Measurements from ENCODE around the gene MTCP1. TPM values are rescaled to one million over a fixed set of nuclear protein-coding genes. Genes with fewer than 3 reads are reported as not detected.

MTCP1 gene
- total RNA-seq, 1 donor from 2014 or later, result 24.4 TPM

DNA sequence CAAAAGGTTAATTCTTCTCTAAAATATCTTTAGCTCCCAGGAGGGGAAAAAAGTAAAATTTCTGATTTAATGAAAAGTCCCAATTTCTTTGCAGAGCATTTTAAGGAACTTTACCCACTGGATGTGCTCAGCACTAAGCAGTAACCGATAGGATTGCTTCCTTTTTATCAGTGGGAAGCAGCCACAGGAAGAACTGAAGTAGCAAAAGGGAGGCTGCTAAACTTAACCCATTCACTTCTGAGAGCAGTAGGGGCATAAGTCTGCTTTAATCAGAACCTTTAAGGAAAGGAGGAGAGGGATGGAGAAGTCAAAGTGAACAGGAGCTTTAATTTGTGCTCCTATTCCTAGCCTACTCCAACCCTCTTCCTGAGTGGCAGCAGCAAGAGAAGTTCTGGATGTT is 48.4 kb downstream of the MTCP1 start, which contains the start of gene F8:
F8 (minus strand) TSS at position 139 of the 400 bp plus-strand sequence. CDS start 171 bp downstream, outside the sequence.
- no peak within 1 kb of the TSS for H3K27ac Mint-ChIP-seq (ENCODE audit: unreplicated experiment)
- no peak for DNase-seq (ENCODE audit: extremely low spot score, unreplicated experiment)
- no peaks in the 10 kb centered on the region for H3K36me3 Mint-ChIP-seq (ENCODE audit: unreplicated experiment)
- no peaks in the 10 kb centered on the region for H3K9me3 Mint-ChIP-seq (ENCODE audit: unreplicated experiment)
- peaks cover 20% of the 10 kb centered on the region for H3K27me3 Mint-ChIP-seq (ENCODE audit: unreplicated experiment)
- TF ChIP-seq, protein P1, sequence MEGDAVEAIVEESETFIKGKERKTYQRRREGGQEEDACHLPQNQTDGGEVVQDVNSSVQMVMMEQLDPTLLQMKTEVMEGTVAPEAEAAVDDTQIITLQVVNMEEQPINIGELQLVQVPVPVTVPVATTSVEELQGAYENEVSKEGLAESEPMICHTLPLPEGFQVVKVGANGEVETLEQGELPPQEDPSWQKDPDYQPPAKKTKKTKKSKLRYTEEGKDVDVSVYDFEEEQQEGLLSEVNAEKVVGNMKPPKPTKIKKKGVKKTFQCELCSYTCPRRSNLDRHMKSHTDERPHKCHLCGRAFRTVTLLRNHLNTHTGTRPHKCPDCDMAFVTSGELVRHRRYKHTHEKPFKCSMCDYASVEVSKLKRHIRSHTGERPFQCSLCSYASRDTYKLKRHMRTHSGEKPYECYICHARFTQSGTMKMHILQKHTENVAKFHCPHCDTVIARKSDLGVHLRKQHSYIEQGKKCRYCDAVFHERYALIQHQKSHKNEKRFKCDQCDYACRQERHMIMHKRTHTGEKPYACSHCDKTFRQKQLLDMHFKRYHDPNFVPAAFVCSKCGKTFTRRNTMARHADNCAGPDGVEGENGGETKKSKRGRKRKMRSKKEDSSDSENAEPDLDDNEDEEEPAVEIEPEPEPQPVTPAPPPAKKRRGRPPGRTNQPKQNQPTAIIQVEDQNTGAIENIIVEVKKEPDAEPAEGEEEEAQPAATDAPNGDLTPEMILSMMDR (IDR thresholded peaks at IDR 0.05), result no peak
- H3K4me1 Mint-ChIP-seq (ENCODE audit: unreplicated experiment), result peaks cover 1% of the 10 kb centered on the region
- H3K4me3 Mint-ChIP-seq (ENCODE audit: unreplicated experiment), result no peak within 1 kb of the TSS

DNA sequence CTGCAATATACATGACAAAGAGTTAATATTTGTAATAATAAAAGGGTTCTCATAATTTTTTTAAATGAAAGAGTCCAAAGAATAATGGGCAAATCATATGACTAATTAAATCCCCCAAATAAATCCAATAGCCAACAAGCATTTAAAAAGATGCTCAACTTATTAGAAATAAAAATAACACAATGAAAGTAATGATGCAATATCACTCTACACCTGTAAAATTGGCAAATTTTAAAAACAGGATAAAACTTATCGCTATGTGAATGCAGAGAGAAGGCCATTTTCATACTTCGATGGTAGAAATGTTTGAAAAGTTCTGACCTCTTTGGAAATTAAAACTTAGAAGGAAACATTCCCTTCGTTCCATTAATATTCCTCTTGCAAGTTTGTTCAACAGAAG is 50.3 kb downstream of the MTCP1 start:
- no peak for DNase-seq (ENCODE audit: extremely low spot score, unreplicated experiment)
- Mint-ChIP-seq H3K9me3 (ENCODE audit: unreplicated experiment) (no peaks in the 10 kb centered on the region), H3K27ac (ENCODE audit: unreplicated experiment) (no peak overlapping the region), H3K36me3 (ENCODE audit: unreplicated experiment) (no peaks in the 10 kb centered on the region), H3K27me3 (ENCODE audit: unreplicated experiment) (peaks cover 20% of the 10 kb centered on the region), H3K4me3 (ENCODE audit: unreplicated experiment) (no peak overlapping the region), H3K4me1 (ENCODE audit: unreplicated experiment) (no peaks in the 10 kb centered on the region)
- TF ChIP-seq, protein P1 (IDR thresholded peaks at IDR 0.05), result no peak

Other genes starting within 250 kb of the MTCP1 start
- gene SMIM9, start 236.5 kb downstream of the MTCP1 start, total RNA-seq, result not detected in 2 replicates
- gene F8A1, start 184.8 kb downstream of the MTCP1 start, total RNA-seq, result 26.5 and 27.9 TPM in 2 replicates
- 1.9 and 2.2 TPM in 2 replicates for gene F8, start 48.4 kb downstream of the MTCP1 start, total RNA-seq
- 58.6 and 65.1 TPM in 2 replicates for gene FUNDC2, start 44.3 kb downstream of the MTCP1 start, total RNA-seq
- gene CMC4, start within 50 bp of the MTCP1 start, total RNA-seq, result 6.9 and 10.6 TPM in 2 replicates
- gene BRCC3, start 372 bp upstream of the MTCP1 start, total RNA-seq, result 12.4 and 15.3 TPM in 2 replicates
- gene VBP1, start 145.3 kb upstream of the MTCP1 start, total RNA-seq, result 34.8 and 41.2 TPM in 2 replicates
- 2.6 and 3.0 TPM in 2 replicates for gene RAB39B, start 193.4 kb upstream of the MTCP1 start, total RNA-seq